ENCODE results near the gene PCDHGA7.
"Not testable (repeated sequence)": the region's sequence is repeated elsewhere in the genome, so short reads cannot be mapped to it uniquely, and the experiment has no call there.

Gene PCDHGA7

GRCh38 chr5:141411575-141411974 is 29.0 kb downstream of the PCDHGA7 start:
- TF ChIP-seq CTCF (IDR thresholded peaks at IDR 0.05; ENCODE audit: low read depth, low read length) = no peak
- no peak for DNase-seq
- Histone ChIP-seq H3K4me1 (no peaks in the 10 kb centered on the region), H3K4me3 (ENCODE audit: low read depth, low read length) (no peak overlapping the region), H3K36me3 (no peaks in the 10 kb centered on the region), H3K9me3 (no peaks in the 10 kb centered on the region), H3K27me3 (no peaks in the 10 kb centered on the region)

GRCh38 chr5:141412854-141413539 is 30.5 kb downstream of the PCDHGA7 start, which contains the start of gene PCDHGA10:
PCDHGA10 (plus strand) TSS chr5:141412987; CDS start chr5:141413176, 189 bp downstream.
- H3K4me3 ChIP-seq (ENCODE audit: low read depth, low read length) = no peak within 1 kb of the TSS
- H3K9me3 ChIP-seq = no peaks in the 10 kb centered on the region; the same call in 1 of the 2 replicates
- no peaks in the 10 kb centered on the region for H3K4me1 ChIP-seq
- H3K27me3 ChIP-seq = no peaks in the 10 kb centered on the region
- DNase-seq = peak; percentile 49
- no peaks in the 10 kb centered on the region for H3K36me3 ChIP-seq
- peak; percentile 50 for TF ChIP-seq CTCF (IDR thresholded peaks at IDR 0.05; ENCODE audit: low read depth, low read length)

- Histone ChIP-seq H3K4me1 (no peaks in the 10 kb centered on the region), H3K27me3 (no peaks in the 10 kb centered on the region), H3K36me3 (no peaks in the 10 kb centered on the region), H3K9me3 (no peaks in the 10 kb centered on the region; the same call in 1 of the 2 replicates), H3K4me3 (ENCODE audit: low read depth, low read length) (no peak overlapping the region)
- TF ChIP-seq CTCF (IDR thresholded peaks at IDR 0.05; ENCODE audit: low read depth, low read length) = no peak
- DNase-seq = no peak
These were observed 31.1 kb downstream of the PCDHGA7 start for GRCh38 chr5:141413540-141414069.

GRCh38 chr5:141414548-141415274 is 32.2 kb downstream of the PCDHGA7 start:
- not testable (repeated sequence) for H3K4me1 ChIP-seq; H3K27me3 ChIP-seq; H3K9me3 ChIP-seq; DNase-seq; H3K4me3 ChIP-seq (ENCODE audit: low read depth, low read length); H3K36me3 ChIP-seq

GRCh38 chr5:141415275-141415618 is 32.7 kb downstream of the PCDHGA7 start:
- not testable (repeated sequence) for H3K27me3 ChIP-seq; H3K4me1 ChIP-seq; H3K4me3 ChIP-seq (ENCODE audit: low read depth, low read length); DNase-seq; H3K9me3 ChIP-seq; H3K36me3 ChIP-seq

GRCh38 chr5:141417494-141418172 is 35.1 kb downstream of the PCDHGA7 start, which contains the start of gene PCDHGB7:
PCDHGB7 (plus strand) TSS chr5:141417677; CDS start chr5:141417860, 183 bp downstream.
- H3K4me3 ChIP-seq (ENCODE audit: low read depth, low read length); H3K27me3 ChIP-seq; H3K36me3 ChIP-seq; H3K9me3 ChIP-seq; H3K4me1 ChIP-seq: not testable (repeated sequence)
- peak; percentile 83 for DNase-seq
- TF ChIP-seq CTCF (IDR thresholded peaks at IDR 0.05; ENCODE audit: low read depth, low read length) = peak; percentile 78
